ENCODE data around the gene DPH2. TPM values are rescaled to one million over a fixed set of nuclear protein-coding genes. Genes with fewer than 3 reads are reported as not detected.

Gene DPH2
- total and polyA plus RNA-seq, 2 of the 8 experiments (the other 6 are each of a cell fraction or from before 2014, with no cell fraction given) = 64.9 to 92.1 TPM

- peak within 1 kb of the TSS; percentile 92 to 96 for H3K4me2 ChIP-seq (ENCODE audit: insufficient read depth in 1 of 2, low read depth in 2 of 2, low read length in 2 of 2)
- 3% methylated on average over 26 of the region's 66 CpGs; no CpG with 5 or more reads in 1 of the 2 experiments for WGBS, 2 experiments (ENCODE audit: extremely low coverage in 1 of 2, insufficient coverage in 1 of 2, insufficient read length in 1 of 2, insufficient replicate concordance in 2 of 2, low coverage in 1 of 2, low lambda C conversion rate in 2 of 2, missing lambda C conversion rate in 1 of 2)
- DNase-seq (ENCODE audit: low read depth in 1 of 2, low spot score in 2 of 2) = peak in 1 of 2 experiments; percentile 92
- 0 out of 2 replicates have a peak within 1 kb of the TSS, but pooled peaks have one; percentile 53 for H2AK5ac ChIP-seq (ENCODE audit: low read depth, low read length)
- H3K27ac ChIP-seq (ENCODE audit: low read depth, low read length) = no peak within 1 kb of the TSS
- H2AFZ ChIP-seq (ENCODE audit: low read length) = no peak within 1 kb of the TSS
- H3K23ac ChIP-seq (ENCODE audit: insufficient read length) = no peak within 1 kb of the TSS
- ChIA-PET CTCF (ENCODE audit: partially characterized antibody) (interaction anchor here (0.6 to 21.8 kb wide), 13 partner anchors 11 to 228 kb away, joined by 3 to 478 read pairs (median 5); partner anchors contain the start of genes ATP6V0B and SLC6A9), POLR2A (ENCODE audit: partially characterized antibody) (interaction anchor here (0.6 to 13.6 kb wide), 17 partner anchors 9 to 815 kb away, joined by 3 to 189 read pairs (median 4); partner anchors contain the start of genes ATP6V0B, B4GALT2, DPH2 and IPO13)
- no peaks in the 10 kb centered on the region for H3K79me1 ChIP-seq (ENCODE audit: low read depth, low read length)
- no peak for FAIRE-seq
- H2BK15ac ChIP-seq (ENCODE audit: low read length) = no peak within 1 kb of the TSS
- no peak within 1 kb of the TSS for H3K14ac ChIP-seq (ENCODE audit: insufficient read length)
- peaks cover 0 to 2% (median 0%) of the 10 kb centered on the region in 4 experiments; a peak in 1 of 8 replicates for H3K36me3 ChIP-seq (ENCODE audit: control insufficient read depth in 2 of 4, insufficient read depth in 4 of 4, low read length in 3 of 4)
- peak within 1 kb of the TSS; percentile 85 for H4K5ac ChIP-seq (ENCODE audit: insufficient read length, low read depth, low read length)
- H3K79me2 ChIP-seq (ENCODE audit: control insufficient read depth in 1 of 2, insufficient read depth in 2 of 2, low read length in 2 of 2) = no peaks in the 10 kb centered on the region
- H3K18ac ChIP-seq (ENCODE audit: extremely low read depth, low read length) = peak within 1 kb of the TSS; percentile 87
- peak within 1 kb of the TSS; percentile 88; the same call in 1 of the 2 replicates for H2BK5ac ChIP-seq (ENCODE audit: low read depth, low read length)
- H3K9ac ChIP-seq (replicated peaks in 1 of 4; ENCODE audit: extremely low read depth in 1 of 4, low read depth in 3 of 4, low read length in 3 of 4) = peak within 1 kb of the TSS; percentile 14 to 54 (median 33); a peak in 5 of 7 replicates
- peak within 1 kb of the TSS; percentile 87 for H4K91ac ChIP-seq (replicated peaks; ENCODE audit: insufficient read length, low read length)
- H4K20me1 ChIP-seq (replicated peaks in 1 of 2; ENCODE audit: control insufficient read depth in 1 of 2, insufficient read depth in 2 of 2, low read length in 2 of 2) = peaks cover 2% of the 10 kb centered on the region in 2 experiments
- H4K8ac ChIP-seq (ENCODE audit: extremely low read depth, insufficient read depth, low read length) = peak within 1 kb of the TSS; percentile 79
- H3K27me3 ChIP-seq (replicated peaks in 1 of 4; ENCODE audit: control insufficient read depth in 3 of 4, extremely low read depth in 1 of 4, insufficient read depth in 3 of 4, low read length in 3 of 4) = no peaks in the 10 kb centered on the region
- H3K9me3 ChIP-seq (ENCODE audit: insufficient read depth in 2 of 2, low read depth in 1 of 2, low read length in 1 of 2) = no peaks in the 10 kb centered on the region
- no peak within 1 kb of the TSS for H2BK120ac ChIP-seq (replicated peaks; ENCODE audit: low read depth, low read length)
- no peak within 1 kb of the TSS for H2BK20ac ChIP-seq (ENCODE audit: low read length)
- peaks cover 12% of the 10 kb centered on the region; the same call in 1 of the 2 replicates for H3K23me2 ChIP-seq (ENCODE audit: low read depth, low read length)
- peak within 1 kb of the TSS; percentile 81 for H3K56ac ChIP-seq (replicated peaks; ENCODE audit: insufficient read length, low read depth, low read length)
- H3K4ac ChIP-seq (replicated peaks; ENCODE audit: insufficient read length, low read depth, low read length) = peak within 1 kb of the TSS; percentile 64
- H3K4me1 ChIP-seq (replicated peaks in 1 of 4; ENCODE audit: control insufficient read depth in 3 of 4, insufficient read depth in 4 of 4, low read length in 3 of 4) = peaks cover 0 to 5% (median 4%) of the 10 kb centered on the region in 4 experiments; a peak in 5 of 7 replicates
- H3K4me3 ChIP-seq (ENCODE audit: extremely low read depth in 1 of 4, insufficient read depth in 2 of 4, low read depth in 3 of 4, low read length in 4 of 4) = peak within 1 kb of the TSS; percentile 48 to 72 (median 64)
- peak within 1 kb of the TSS; percentile 9; the same call in 1 of the 2 replicates for H2BK12ac ChIP-seq (ENCODE audit: low read depth, low read length)
- TF ChIP-seq ATF2 (IDR thresholded peaks at IDR 0.05; ENCODE audit: low read length) = no peak
- peak; percentile 21 to 72 for TF ChIP-seq POLR2A (IDR thresholded peaks at IDR 0.05; ENCODE audit: control extremely low read depth in 1 of 2, low read depth in 2 of 2, low read length in 2 of 2)
- no peak for TF ChIP-seq JUN (IDR thresholded peaks at IDR 0.05; ENCODE audit: low read depth, low read length)
- TF ChIP-seq ASH2L (IDR thresholded peaks at IDR 0.05; ENCODE audit: low read length) = peak; percentile 29
- no peak for TF ChIP-seq USF2 (IDR thresholded peaks at IDR 0.05; ENCODE audit: low read length)
- TF ChIP-seq CHD2 (IDR thresholded peaks at IDR 0.05; ENCODE audit: low read length) = no peak
- no peak for TF ChIP-seq KDM1A (IDR thresholded peaks at IDR 0.05; ENCODE audit: borderline replicate concordance, low read length)
- TF ChIP-seq SUZ12 (IDR thresholded peaks at IDR 0.05; ENCODE audit: low read length) = no peak
These were observed 21.8 kb downstream of the DPH2 start, which contains the start of gene CCDC24 for GRCh38 chr1:43991476-43992231. TSS of gene CCDC24 (plus strand) at chr1:43991599. CDS start at chr1:43991879, 280 bp downstream.

Data from H1 (cell line).